Breast epithelium (tissue), 3 donors: ENCODE measurements around the gene GPR75.
"Not testable (repeated sequence)": the region's sequence is repeated elsewhere in the genome, so short reads cannot be mapped to it uniquely, and the experiment has no call there.

Source experiments
- POLR2A ChIP-seq: fragments of 450-650 bp; IDR thresholded peaks from one replicate; pipeline ENCODE4 v1.6.1; 2016; ENCODE audit warnings: antibody characterized with exemption, mild to moderate bottlenecking, moderate library complexity
- POLR2AphosphoS5 ChIP-seq, 3 donors: sonication (generic); formaldehyde crosslinking; IDR thresholded peaks; one replicate each; pipeline ENCODE4 v1.6.1; 2017; ENCODE audit warnings: antibody characterized with exemption in 3 of 3
- TF ChIP-seq, protein P1 (sequence below), 3 donors: fragments of 450-650 bp; IDR thresholded peaks; one replicate each; pipeline ENCODE4 v1.5.1; 2016 to 2017; ENCODE audit warnings: antibody characterized with exemption in 3 of 3, mild to moderate bottlenecking in 3 of 3, moderate library complexity in 3 of 3

DNA sequence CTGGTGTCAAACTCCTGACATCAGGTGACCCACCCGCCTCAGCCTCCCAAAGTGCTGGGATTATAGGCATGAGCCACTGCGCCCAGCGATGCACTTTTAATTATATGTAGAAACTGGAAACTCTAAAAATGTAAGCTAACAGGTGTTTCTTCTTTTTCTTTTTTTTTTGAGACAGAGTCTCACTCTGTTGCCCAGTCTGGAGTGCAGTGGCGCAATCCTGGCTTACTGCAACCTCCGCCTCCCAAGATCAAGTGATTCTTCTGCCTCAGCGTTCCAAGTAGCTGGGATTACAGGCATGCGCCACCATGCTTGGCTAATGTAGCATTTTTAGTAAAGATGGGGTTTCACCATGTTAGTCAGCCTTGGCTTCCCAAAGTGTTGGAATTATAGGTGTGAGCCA is 18.1 kb downstream of the GPR75 start:
- TF ChIP-seq POLR2A; POLR2AphosphoS5 (IDR thresholded peaks at IDR 0.05): not testable (repeated sequence)
- TF ChIP-seq, protein P1, sequence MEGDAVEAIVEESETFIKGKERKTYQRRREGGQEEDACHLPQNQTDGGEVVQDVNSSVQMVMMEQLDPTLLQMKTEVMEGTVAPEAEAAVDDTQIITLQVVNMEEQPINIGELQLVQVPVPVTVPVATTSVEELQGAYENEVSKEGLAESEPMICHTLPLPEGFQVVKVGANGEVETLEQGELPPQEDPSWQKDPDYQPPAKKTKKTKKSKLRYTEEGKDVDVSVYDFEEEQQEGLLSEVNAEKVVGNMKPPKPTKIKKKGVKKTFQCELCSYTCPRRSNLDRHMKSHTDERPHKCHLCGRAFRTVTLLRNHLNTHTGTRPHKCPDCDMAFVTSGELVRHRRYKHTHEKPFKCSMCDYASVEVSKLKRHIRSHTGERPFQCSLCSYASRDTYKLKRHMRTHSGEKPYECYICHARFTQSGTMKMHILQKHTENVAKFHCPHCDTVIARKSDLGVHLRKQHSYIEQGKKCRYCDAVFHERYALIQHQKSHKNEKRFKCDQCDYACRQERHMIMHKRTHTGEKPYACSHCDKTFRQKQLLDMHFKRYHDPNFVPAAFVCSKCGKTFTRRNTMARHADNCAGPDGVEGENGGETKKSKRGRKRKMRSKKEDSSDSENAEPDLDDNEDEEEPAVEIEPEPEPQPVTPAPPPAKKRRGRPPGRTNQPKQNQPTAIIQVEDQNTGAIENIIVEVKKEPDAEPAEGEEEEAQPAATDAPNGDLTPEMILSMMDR (IDR thresholded peaks at IDR 0.05) = not testable (repeated sequence)
